RWPE2 (cell line): Measurements from ENCODE around the gene RNF183.

Experiments
- ATAC-seq: fragments of 200-7000 bp; cut with Tn5 transposase; 3 replicates; pipeline ENCODE4 v1.9.1; 2021; ENCODE audit warnings: low read depth
- DNase-seq: peaks from one replicate; pipeline ENCODE4 v3.0.0-alpha.2; 2020; ENCODE audit warnings: low spot score
- H3K27ac ChIP-seq: fragments of 450-650 bp; 2 replicates; pipeline ENCODE4 v1.5.1; 2017; ENCODE audit warnings: mild to moderate bottlenecking; ENCODE audit not compliant: poor library complexity, severe bottlenecking
- H3K27me3 ChIP-seq: fragments of 250-450 bp; sonication (Bioruptor Pico); 2 replicates; pipeline ENCODE4 v1.5.1; 2021; ENCODE audit warnings: mild to moderate bottlenecking, moderate library complexity; ENCODE audit not compliant: insufficient read depth, poor library complexity, severe bottlenecking
- H3K36me3 ChIP-seq: fragments of 250-450 bp; sonication (Bioruptor Pico); 2 replicates; pipeline ENCODE4 v1.5.1; 2020; ENCODE audit warnings: low read depth, mild to moderate bottlenecking, moderate library complexity
- H3K4me1 ChIP-seq: fragments of 250-450 bp; sonication (Bioruptor Pico); 2 replicates; pipeline ENCODE4 v1.5.1; 2021; ENCODE audit warnings: mild to moderate bottlenecking, moderate library complexity; ENCODE audit not compliant: insufficient read depth, poor library complexity, severe bottlenecking
- H3K4me3 ChIP-seq: fragments of 250-450 bp; sonication (Bioruptor Pico); 2 replicates; pipeline ENCODE4 v1.5.1; 2021; ENCODE audit warnings: mild to moderate bottlenecking, moderate library complexity; ENCODE audit not compliant: severe bottlenecking
- H3K9me3 ChIP-seq: fragments of 250-450 bp; sonication (Bioruptor Pico); 2 replicates; pipeline ENCODE4 v1.5.1; 2021; ENCODE audit warnings: mild to moderate bottlenecking, moderate library complexity; ENCODE audit not compliant: severe bottlenecking
- CTCF ChIP-seq: fragments of 450-650 bp; IDR thresholded peaks from one replicate; pipeline ENCODE4 v1.5.1; 2017; ENCODE audit warnings: mild to moderate bottlenecking, moderate library complexity; ENCODE audit not compliant: poor library complexity, severe bottlenecking

The RNF183 gene

GRCh38 chr9:113331780-113332179, 28.6 kb upstream of the RNF183 start:
- H3K36me3 ChIP-seq = no peaks in the 10 kb centered on the region
- H3K4me1 ChIP-seq = no peaks in the 10 kb centered on the region
- no peak for TF ChIP-seq CTCF
- no peak overlapping the region for H3K27ac ChIP-seq
- DNase-seq (no peak), ATAC-seq (no peak)
- H3K27me3 ChIP-seq = no peaks in the 10 kb centered on the region
- no peaks in the 10 kb centered on the region for H3K9me3 ChIP-seq
- H3K4me3 ChIP-seq = no peak overlapping the region

GRCh38 chr9:113328045-113328782, 25.0 kb upstream of the RNF183 start:
- Histone ChIP-seq H3K9me3 (no peaks in the 10 kb centered on the region), H3K4me3 (no peak overlapping the region), H3K36me3 (no peaks in the 10 kb centered on the region), H3K27me3 (no peaks in the 10 kb centered on the region), H3K4me1 (no peaks in the 10 kb centered on the region), H3K27ac (no peak overlapping the region)
- DNase-seq (no peak), ATAC-seq (no peak)
- TF ChIP-seq CTCF = no peak

- Histone ChIP-seq H3K36me3 (no peaks in the 10 kb centered on the region), H3K9me3 (no peaks in the 10 kb centered on the region), H3K27ac (no peak overlapping the region), H3K4me1 (no peaks in the 10 kb centered on the region), H3K4me3 (no peak overlapping the region), H3K27me3 (no peaks in the 10 kb centered on the region)
- DNase-seq (no peak), ATAC-seq (no peak)
- TF ChIP-seq CTCF = no peak
Measured at GRCh38 chr9:113326230-113326629, 23.1 kb upstream of the RNF183 start.

GRCh38 chr9:113322671-113323070, 19.5 kb upstream of the RNF183 start:
- no peak for DNase-seq
- no peaks in the 10 kb centered on the region for H3K27me3 ChIP-seq

More at GRCh38 chr9:113322671-113323070, 19.5 kb upstream of the RNF183 start:
- Histone ChIP-seq H3K4me3 (no peak overlapping the region), H3K4me1 (no peaks in the 10 kb centered on the region), H3K27ac (no peak overlapping the region), H3K9me3 (no peaks in the 10 kb centered on the region), H3K36me3 (no peaks in the 10 kb centered on the region)
- ATAC-seq = no peak
- TF ChIP-seq CTCF = no peak
